Activated T-cell treated with anti-CD3 and anti-CD28 coated beads, Interleukin-2, amount 50 U/mL, for 1 hour (primary cell): ENCODE measurements around the gene CTU2.
A peak's percentile ranks its signal among the peaks of the same experiment; 100 is the strongest.
"Not testable (repeated sequence)": the region's sequence is repeated elsewhere in the genome, so short reads cannot be mapped to it uniquely, and the experiment has no call there.

Experiments used
- DNase-seq: peaks from one replicate; pipeline ENCODE4 v3.0.0-alpha.2; 2020

CTU2 gene

GRCh38 chr16:88706229-88706964 is at the start of gene CTU2, which contains the start of gene RNF166:
Gene CTU2 (plus strand): TSS chr16:88706503. CDS start chr16:88706531, 28 bp downstream.
Gene RNF166 (minus strand): TSS chr16:88706408. CDS start chr16:88706325, 83 bp downstream.
- peak; percentile 96 for DNase-seq

DNA sequence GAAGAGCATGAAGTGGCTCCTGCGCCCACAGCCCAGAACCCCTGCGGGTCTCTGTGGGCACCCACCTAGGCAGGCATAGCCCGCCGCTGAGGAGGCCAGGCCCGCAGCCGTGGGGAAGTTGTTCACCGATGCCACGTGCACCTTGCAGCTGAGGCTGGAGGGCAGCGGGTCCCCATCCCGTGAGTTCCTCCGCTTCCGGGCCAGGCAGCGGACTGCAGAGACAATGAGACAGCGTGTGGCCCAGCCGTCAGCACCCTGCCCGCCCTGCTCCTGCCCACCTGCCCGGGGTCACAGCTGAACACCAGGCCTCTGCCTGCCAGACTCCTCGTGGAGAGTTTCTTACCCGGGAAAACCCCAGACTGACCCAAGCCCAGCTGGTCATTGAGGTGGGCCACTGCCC is 48.9 kb upstream of the CTU2 start:
- no peak for DNase-seq

GRCh38 chr16:88658714-88659113 is 47.6 kb upstream of the CTU2 start:
- no peak for DNase-seq

GRCh38 chr16:88659160-88659559 is 47.1 kb upstream of the CTU2 start:
- no peak for DNase-seq

DNA sequence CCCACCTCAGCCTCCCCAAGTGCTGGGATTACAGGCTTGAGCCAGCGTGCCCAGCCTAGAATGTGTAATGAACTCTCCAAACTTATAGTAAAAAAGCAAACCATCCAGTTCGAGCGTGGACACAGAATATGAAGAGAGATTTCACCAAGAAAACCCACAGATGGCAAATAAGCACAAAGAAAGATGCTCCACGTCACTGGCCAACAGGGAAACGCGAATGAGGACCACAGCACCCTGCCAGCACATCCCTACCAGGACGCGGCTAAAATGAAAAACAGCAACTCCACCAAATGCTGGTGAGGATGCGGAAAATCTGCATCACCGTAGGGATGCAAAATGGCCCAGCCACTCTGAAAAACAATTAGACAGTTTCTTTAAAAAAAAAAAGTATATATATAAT is 44.8 kb upstream of the CTU2 start:
- no peak for DNase-seq

DNA sequence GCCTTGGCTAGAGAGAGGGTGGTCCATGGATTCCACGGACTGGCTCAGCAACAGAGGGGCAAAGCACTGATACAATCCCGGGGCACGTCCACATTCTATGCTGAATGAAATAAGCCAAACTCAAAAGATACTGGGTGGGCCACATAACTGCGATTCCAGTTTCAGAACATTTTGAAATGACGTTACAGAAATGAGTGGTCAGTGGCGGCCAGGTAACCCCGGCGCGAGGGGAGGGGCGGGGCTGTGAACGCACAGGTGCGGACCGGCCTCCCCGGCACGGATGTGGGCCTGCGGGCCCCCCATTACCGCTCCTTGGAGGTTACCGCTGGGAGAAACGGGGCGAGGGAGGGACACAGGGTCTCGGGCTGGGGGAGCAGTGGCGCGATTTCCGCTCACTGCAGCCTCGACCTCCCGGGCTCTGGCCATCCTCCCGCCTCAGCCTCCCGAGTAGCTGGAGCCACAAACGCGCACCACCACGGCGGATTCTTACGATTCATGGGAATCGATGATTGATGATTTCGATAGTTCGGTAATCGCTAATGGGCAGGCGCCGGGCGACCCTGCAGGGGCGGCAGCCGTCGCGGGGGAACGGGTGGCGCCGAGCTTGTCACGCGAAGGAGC is 44.0 kb upstream of the CTU2 start:
- DNase-seq, result no peak

DNA sequence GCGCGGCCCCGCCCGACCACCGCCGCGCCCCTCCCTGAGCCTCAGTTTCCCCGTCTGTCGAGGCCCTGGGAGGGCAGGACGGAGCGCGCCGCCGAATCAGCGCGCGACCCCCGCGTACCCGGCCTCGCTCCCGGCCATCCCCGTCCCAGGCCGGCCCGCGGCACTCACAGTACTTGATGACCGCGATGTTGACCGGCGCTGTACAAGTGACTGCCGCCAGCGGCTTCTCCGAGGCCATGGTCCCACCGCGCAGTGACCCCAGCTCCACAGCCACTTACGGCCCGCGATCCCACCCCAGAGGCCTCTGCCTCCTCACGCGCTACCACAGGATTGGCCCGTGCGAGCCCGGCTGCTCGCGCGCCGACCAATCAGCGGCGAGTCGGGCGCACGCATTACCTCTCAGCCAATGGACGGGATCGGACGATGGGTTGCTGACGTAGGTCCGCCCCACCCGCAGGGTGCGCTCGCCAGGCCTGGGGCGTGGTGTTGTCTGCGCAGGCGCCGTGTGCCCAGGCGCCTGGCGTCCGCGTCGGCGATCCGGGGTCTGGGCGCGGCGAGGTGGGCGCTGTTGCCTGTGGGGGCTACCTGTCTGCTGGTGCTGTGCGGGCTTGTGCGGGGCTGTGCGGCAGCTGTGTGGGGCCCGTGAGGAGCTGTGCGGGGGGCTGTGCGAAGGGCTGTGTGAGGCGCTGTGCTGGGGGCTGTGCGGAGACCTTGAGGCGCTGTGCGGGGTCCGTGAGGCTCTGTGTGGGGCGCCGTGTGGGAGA is 43.3 kb upstream of the CTU2 start, which contains the start of gene MVD:
Gene MVD, minus strand, starts transcription at position 249 of the 764 bp plus-strand sequence. Its CDS starts 11 bp downstream, at position 238.
- DNase-seq, result peak; percentile 94

- DNase-seq, result no peak
Observed at GRCh38 chr16:88665148-88665547, 41.2 kb upstream of the CTU2 start.

- DNase-seq, result no peak
Observed at GRCh38 chr16:88665570-88665969, 40.7 kb upstream of the CTU2 start.

GRCh38 chr16:88667461-88667860 is 38.8 kb upstream of the CTU2 start:
- DNase-seq, result no peak

GRCh38 chr16:88669493-88669892 is 36.8 kb upstream of the CTU2 start:
- DNase-seq, result not testable (repeated sequence)

DNA sequence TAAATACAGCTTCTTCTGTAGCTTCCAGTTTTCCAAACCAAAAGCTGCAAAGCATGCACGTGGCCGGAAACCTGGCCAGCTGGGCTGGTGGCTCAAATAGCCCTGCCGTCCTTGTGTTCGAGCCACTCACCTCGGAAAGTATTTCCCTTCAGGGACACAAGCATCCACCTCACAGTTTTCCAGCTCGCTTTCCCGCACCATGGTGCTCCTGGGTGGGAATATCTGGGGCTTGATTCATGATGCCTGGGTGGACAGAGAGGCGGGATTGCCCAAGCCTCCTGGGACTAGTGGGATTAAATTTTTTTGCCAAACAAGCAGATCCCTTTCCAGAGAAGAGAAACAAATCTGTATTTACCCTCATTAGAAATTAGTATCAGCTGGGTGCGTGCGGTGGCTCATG is 36.3 kb upstream of the CTU2 start:
- no peak for DNase-seq

- no peak for DNase-seq
Observed at GRCh38 chr16:88671806-88672205, 34.5 kb upstream of the CTU2 start.

GRCh38 chr16:88672776-88673175 is 33.5 kb upstream of the CTU2 start:
- no peak for DNase-seq

- DNase-seq, result no peak
Observed at GRCh38 chr16:88673716-88674379, 32.5 kb upstream of the CTU2 start.

- DNase-seq, result no peak
Observed at GRCh38 chr16:88676502-88677242, 29.6 kb upstream of the CTU2 start.

DNA sequence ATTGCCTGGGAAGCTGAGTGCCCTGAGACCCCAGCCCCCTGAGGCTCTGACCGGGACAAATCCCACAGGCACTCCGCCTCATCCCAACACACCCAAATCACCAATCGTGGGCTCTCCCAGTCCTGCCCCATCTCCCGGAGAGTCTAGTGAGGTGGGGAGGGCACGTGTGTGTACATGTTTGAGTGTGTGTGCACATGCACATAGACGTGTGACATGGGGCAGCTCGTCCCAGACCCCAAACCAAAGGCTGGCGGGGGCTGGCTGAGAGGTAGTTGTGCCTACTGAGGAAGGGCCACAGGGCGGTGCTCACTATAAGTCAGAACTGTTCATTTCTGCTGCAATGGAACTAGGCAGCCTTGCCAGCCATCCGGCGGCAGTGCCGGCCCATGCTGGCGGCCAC is 28.6 kb upstream of the CTU2 start:
- no peak for DNase-seq

DNA sequence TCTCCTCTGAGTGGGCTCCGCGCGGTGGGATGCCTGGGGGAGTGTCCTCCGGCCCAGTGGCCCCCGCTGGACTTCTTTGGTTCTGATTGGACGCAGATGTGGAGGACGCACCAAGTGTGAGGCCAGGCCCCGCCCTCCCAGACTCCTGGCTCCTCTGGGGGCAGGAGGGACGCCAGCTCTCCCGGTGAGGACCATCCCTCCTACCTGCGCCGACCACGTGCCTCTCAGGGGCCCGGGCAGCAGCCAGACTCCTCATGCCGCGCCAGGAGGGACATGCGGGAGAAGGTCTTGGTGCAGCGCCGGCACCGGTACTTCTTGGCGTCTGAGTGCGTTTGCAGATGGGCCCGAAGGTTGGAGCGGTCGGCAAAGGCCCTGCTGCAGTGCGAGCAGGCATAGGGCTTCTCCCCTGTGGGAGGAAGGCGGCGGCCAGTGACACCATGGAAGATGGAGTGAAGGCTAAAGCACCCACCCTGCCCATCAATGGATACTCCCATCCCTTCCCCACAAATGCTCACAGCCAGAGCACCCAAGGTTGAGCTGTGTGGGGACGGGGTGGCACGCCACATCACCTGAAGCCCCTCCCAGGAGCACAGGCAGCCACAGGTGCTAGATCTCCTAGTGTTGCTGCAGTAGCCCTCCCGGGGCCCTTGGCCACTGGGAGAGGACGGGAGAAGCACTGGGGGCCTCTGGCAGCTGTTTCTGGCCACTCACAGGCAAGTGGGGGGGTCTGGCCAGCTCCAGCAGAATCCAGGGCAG is 27.9 kb upstream of the CTU2 start:
- DNase-seq, result no peak

DNA sequence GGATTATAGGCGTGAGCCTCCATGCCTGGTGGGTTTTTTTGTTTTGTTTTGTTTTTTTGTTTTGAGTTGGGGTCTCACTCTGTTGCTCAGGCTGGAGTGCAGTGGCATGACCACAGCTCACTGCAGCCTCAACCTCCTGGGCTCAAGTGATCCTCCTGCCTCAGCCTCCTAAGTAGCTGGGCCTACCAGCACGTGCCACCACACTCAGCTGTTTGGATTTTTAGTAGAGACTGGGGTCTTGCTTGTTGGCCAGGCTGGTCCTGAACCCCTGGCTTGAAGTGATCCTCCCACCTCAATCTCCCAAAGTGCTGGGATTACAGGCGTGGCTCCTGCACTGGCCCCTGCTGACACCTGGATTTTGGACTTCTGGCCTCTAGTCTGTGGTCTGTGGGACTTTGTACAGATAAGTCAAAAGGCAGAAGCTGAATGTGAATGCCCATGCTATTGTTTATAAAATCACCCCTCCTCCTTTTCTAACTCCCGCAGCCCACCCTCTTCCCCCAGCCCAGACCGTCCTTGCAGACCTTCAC is 25.7 kb upstream of the CTU2 start:
- DNase-seq, result no peak

- DNase-seq, result peak; percentile 61
Observed at GRCh38 chr16:88681084-88681680, 25.1 kb upstream of the CTU2 start.
